HCT116 (cell line): ENCODE data around the gene PTF1A.

ENCODE experiments used
- CBX3 ChIP-seq: IDR thresholded peaks from 2 replicates; pipeline ENCODE4 v1.6.1; 2012; ENCODE audit warnings: low read depth
- CEBPB ChIP-seq: IDR thresholded peaks from 2 replicates; pipeline ENCODE4 v1.6.1; 2012; ENCODE audit warnings: low read depth
- EZH2 ChIP-seq: fragments of 200-600 bp; sonication (generic); IDR thresholded peaks from 2 replicates; pipeline ENCODE4 v1.6.1; 2017; ENCODE audit warnings: antibody characterized with exemption, mixed run types
- EZH2phosphoT487 ChIP-seq: fragments of 200-600 bp; IDR thresholded peaks from 2 replicates; pipeline ENCODE4 v1.6.1; 2018; ENCODE audit warnings: antibody characterized with exemption, borderline replicate concordance
- JUND ChIP-seq: IDR thresholded peaks from 2 replicates; pipeline ENCODE4 v1.6.1; 2012
- POLR2A ChIP-seq: IDR thresholded peaks from 2 replicates; pipeline ENCODE4 v1.7.0; 2011; ENCODE audit warnings: borderline replicate concordance; ENCODE audit not compliant: insufficient read depth, insufficient read length; ENCODE audit errors: extremely low read depth
- POLR2AphosphoS5 ChIP-seq: IDR thresholded peaks from 2 replicates; pipeline ENCODE4 v1.6.1; 2011; ENCODE audit warnings: mild to moderate bottlenecking, low read depth, low read length, moderate library complexity
- RAD21 ChIP-seq: IDR thresholded peaks from 2 replicates; pipeline ENCODE4 v1.6.1; 2012; ENCODE audit warnings: low read depth, mild to moderate bottlenecking
- REST ChIP-seq: IDR thresholded peaks from 2 replicates; pipeline ENCODE4 v1.6.1; 2012; ENCODE audit warnings: low read depth
- ZFX ChIP-seq: fragments of 450-650 bp; IDR thresholded peaks from 2 replicates; pipeline ENCODE4 v1.6.1; 2017
- ZNF274 ChIP-seq: fragments of 200-500 bp; sonication (Bioruptor generic); IDR thresholded peaks from 2 replicates; pipeline ENCODE4 v1.6.1; 2014; ENCODE audit warnings: mild to moderate bottlenecking, low read depth, low read length, inconsistent platforms
- TF ChIP-seq, protein P1 (sequence below), 3 experiments: fragments of 200-600 bp in 1 of 3; sonication (generic) in 1 of 3; IDR thresholded peaks in 2 of 3; conservative IDR thresholded peaks in 1 of 3; 2 replicates each; pipeline ENCODE4 v1.5.1; 2012 to 2017; ENCODE audit warnings: low read depth in 2 of 3, low read length in 2 of 3, antibody characterized with exemption in 1 of 3, borderline replicate concordance in 1 of 3, control low read depth in 1 of 3, mild to moderate bottlenecking in 1 of 3, mixed read lengths in 1 of 3, mixed run types in 1 of 3, moderate library complexity in 1 of 3; ENCODE audit not compliant: insufficient read depth in 1 of 3

- TF ChIP-seq POLR2AphosphoS5: no peak
- no peak for TF ChIP-seq POLR2A
- TF ChIP-seq, protein P1, sequence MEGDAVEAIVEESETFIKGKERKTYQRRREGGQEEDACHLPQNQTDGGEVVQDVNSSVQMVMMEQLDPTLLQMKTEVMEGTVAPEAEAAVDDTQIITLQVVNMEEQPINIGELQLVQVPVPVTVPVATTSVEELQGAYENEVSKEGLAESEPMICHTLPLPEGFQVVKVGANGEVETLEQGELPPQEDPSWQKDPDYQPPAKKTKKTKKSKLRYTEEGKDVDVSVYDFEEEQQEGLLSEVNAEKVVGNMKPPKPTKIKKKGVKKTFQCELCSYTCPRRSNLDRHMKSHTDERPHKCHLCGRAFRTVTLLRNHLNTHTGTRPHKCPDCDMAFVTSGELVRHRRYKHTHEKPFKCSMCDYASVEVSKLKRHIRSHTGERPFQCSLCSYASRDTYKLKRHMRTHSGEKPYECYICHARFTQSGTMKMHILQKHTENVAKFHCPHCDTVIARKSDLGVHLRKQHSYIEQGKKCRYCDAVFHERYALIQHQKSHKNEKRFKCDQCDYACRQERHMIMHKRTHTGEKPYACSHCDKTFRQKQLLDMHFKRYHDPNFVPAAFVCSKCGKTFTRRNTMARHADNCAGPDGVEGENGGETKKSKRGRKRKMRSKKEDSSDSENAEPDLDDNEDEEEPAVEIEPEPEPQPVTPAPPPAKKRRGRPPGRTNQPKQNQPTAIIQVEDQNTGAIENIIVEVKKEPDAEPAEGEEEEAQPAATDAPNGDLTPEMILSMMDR (IDR thresholded peaks at IDR 0.05 in 2 of 3, conservative IDR thresholded peaks at IDR 0.05 in 1 of 3; ENCODE audit: borderline replicate concordance in 1 of 3, insufficient read depth in 1 of 3, low read depth in 2 of 3, low read length in 2 of 3): no peak
- TF ChIP-seq JUND: no peak
- no peak for TF ChIP-seq ZNF274
- no peak for TF ChIP-seq CBX3
- no peak for TF ChIP-seq REST
- TF ChIP-seq EZH2: no peak
- TF ChIP-seq RAD21: no peak
- TF ChIP-seq EZH2phosphoT487: no peak
- TF ChIP-seq CEBPB: no peak
- TF ChIP-seq ZFX: no peak
Observed at GRCh38 chr10:23192712-23193434, 761 bp downstream of the PTF1A start.
